Lower leg skin (tissue), 4 donors: ENCODE results near the gene NCOA5. TPM values are rescaled to one million over a fixed set of nuclear protein-coding genes. Genes with fewer than 3 reads are reported as not detected.
"Not testable (repeated sequence)": the region's sequence is repeated elsewhere in the genome, so short reads cannot be mapped to it uniquely, and the experiment has no call there.

Experiments
- DNase-seq, 2 donors: peaks; one replicate each; pipeline ENCODE4 v3.0.0-alpha.2; 2019; ENCODE audit warnings: low spot score in 2 of 2
- H3K4me3 ChIP-seq: fragments of 200-600 bp; sonication (generic); 2 replicates; pipeline ENCODE4 v1.5.1; 2017; ENCODE audit warnings: mild to moderate bottlenecking, low read depth; ENCODE audit not compliant: poor library complexity, severe bottlenecking
- CTCF ChIP-seq, 3 donors: fragments of 450-650 bp; IDR thresholded peaks; one replicate each; pipeline ENCODE4 v1.5.1; 2016; ENCODE audit warnings: antibody characterized with exemption in 3 of 3, mild to moderate bottlenecking in 3 of 3, moderate library complexity in 2 of 3
- POLR2A ChIP-seq, 2 donors: fragments of 450-650 bp; IDR thresholded peaks; one replicate each; pipeline ENCODE4 v1.6.1; 2016 to 2017; ENCODE audit warnings: antibody characterized with exemption in 2 of 2, mild to moderate bottlenecking in 1 of 2, moderate library complexity in 1 of 2
- WGBS, 2 donors: methylation state at CpG; one replicate each; pipeline ENCODE4 v1.1.5; 2018; 5-methylcytosine and 5-hydroxymethylcytosine counted together
- intact Hi-C: fragments of 100-400 bp; cut with DNase I; formaldehyde crosslinking; loops from one replicate; pipeline ENCODE4 v1.15.0; 2023; ENCODE audit warnings: low total_unique reads
- total RNA-seq, 4 donors: library from RNA; depleted of rRNA; stranded (reverse); fragments of >200 nt; gene quantifications; one replicate each; pipeline ENCODE4 v1.1.0, GENCODE V29; 2016

Gene NCOA5
- total RNA-seq, 4 donors from 2014 or later, result 27.7 to 51.5 (median 41.2) TPM

- intact Hi-C loops, result no loop called here
- H3K4me3 ChIP-seq, result no peak overlapping the region
- DNase-seq, result no peak
- no peak for TF ChIP-seq POLR2A (IDR thresholded peaks at IDR 0.05)
- no peak for TF ChIP-seq CTCF (IDR thresholded peaks at IDR 0.05)
- WGBS, 2 donors, result 56 to 58% methylated on average over 6 of the region's 6 CpGs
Measured at GRCh38 chr20:46107061-46107460, 17.3 kb upstream of the NCOA5 start.

GRCh38 chr20:46104262-46104661 is 14.5 kb upstream of the NCOA5 start:
- DNase-seq, result no peak
- intact Hi-C loops, result no loop called here
- TF ChIP-seq POLR2A (IDR thresholded peaks at IDR 0.05), result no peak
- no peak overlapping the region for H3K4me3 ChIP-seq
- 66 to 88% methylated on average over 3 of the region's 3 CpGs for WGBS, 2 donors

GRCh38 chr20:46102940-46103339 is 13.2 kb upstream of the NCOA5 start:
- no peak for DNase-seq
- intact Hi-C loops, result loop anchor here (1.0 kb wide), 1 partner anchor 136 kb away; no protein-coding TSS in a partner anchor
- 86 to 88% methylated on average over 3 of the region's 3 CpGs for WGBS, 2 donors
- TF ChIP-seq POLR2A (IDR thresholded peaks at IDR 0.05), result no peak
- TF ChIP-seq CTCF (IDR thresholded peaks at IDR 0.05), result no peak
- H3K4me3 ChIP-seq, result no peak overlapping the region

GRCh38 chr20:46101957-46102356 is 12.2 kb upstream of the NCOA5 start:
- 81 to 85% methylated on average over 3 of the region's 3 CpGs for WGBS, 2 donors
- TF ChIP-seq POLR2A (IDR thresholded peaks at IDR 0.05) (no peak), CTCF (IDR thresholded peaks at IDR 0.05) (no peak)
- H3K4me3 ChIP-seq, result no peak overlapping the region
- no peak for DNase-seq
- intact Hi-C loops, result loop anchor here (1.0 kb wide), 1 partner anchor 137 kb away; no protein-coding TSS in a partner anchor

GRCh38 chr20:46100988-46101387 is 11.2 kb upstream of the NCOA5 start:
- 77 to 86% methylated on average over 5 of the region's 5 CpGs for WGBS, 2 donors
- TF ChIP-seq POLR2A (IDR thresholded peaks at IDR 0.05) (no peak), CTCF (IDR thresholded peaks at IDR 0.05) (no peak)
- no peak for DNase-seq

GRCh38 chr20:46100444-46100843 is 10.7 kb upstream of the NCOA5 start:
- WGBS, 2 donors, result 83 to 89% methylated on average over 7 of the region's 7 CpGs
- DNase-seq, intact Hi-C loops, H3K4me3 ChIP-seq: not testable (repeated sequence)

More at GRCh38 chr20:46100988-46101387, 11.2 kb upstream of the NCOA5 start:
- intact Hi-C loops, result no loop called here
- H3K4me3 ChIP-seq, result no peak overlapping the region

GRCh38 chr20:46099491-46100287 is 9.9 kb upstream of the NCOA5 start:
- no peak for DNase-seq
- TF ChIP-seq CTCF (IDR thresholded peaks at IDR 0.05), result no peak
- TF ChIP-seq POLR2A (IDR thresholded peaks at IDR 0.05), result no peak
- intact Hi-C loops, result no loop called here
- 33 to 36% methylated on average over 44 to 46 of the region's 48 CpGs for WGBS, 2 donors
- H3K4me3 ChIP-seq, result no peak overlapping the region
